Caco-2 (cell line): ENCODE measurements around the gene LDB3. TPM values are rescaled to one million over a fixed set of nuclear protein-coding genes. Genes with fewer than 3 reads are reported as not detected.

Source experiments
- BruUV-seq: library from RNA; stranded (reverse); fragments of 400-500 nt; replicated peaks from 2 replicates; lab custom pipeline; 2021; lab: Mats Ljungman, UMichigan
- CTCF ChIA-PET: fragments of 300-600 bp; sonication (Branson Sonifier 250); formaldehyde crosslinking; loops from one replicate; lab custom pipeline; 2022; ENCODE audit warnings: antibody characterized with exemption; lab: Charles Lee
- POLR2A ChIA-PET: fragments of 300-600 bp; sonication (Branson Sonifier 250); formaldehyde crosslinking; loops from one replicate; lab custom pipeline; 2022; ENCODE audit warnings: antibody characterized with exemption; lab: Charles Lee
- DNase-seq, 2 experiments: peaks; one replicate each; pipeline versions ENCODE4 v3.0.0 to v3.0.0-alpha.2; 2020 to 2022
- H3K27me3 ChIP-seq: replicated peaks from 2 replicates; pipeline ENCODE4 v1.6.0; 2011; ENCODE audit warnings: low read length; ENCODE audit not compliant: control insufficient read depth, insufficient read depth
- H3K36me3 ChIP-seq: 2 replicates; pipeline ENCODE4 v1.5.1; 2011; ENCODE audit warnings: low read length; ENCODE audit not compliant: control insufficient read depth, insufficient read depth
- H3K4me1 ChIP-seq: fragments of 250-450 bp; sonication (Bioruptor Pico); 2 replicates; pipeline ENCODE4 v1.5.1; 2020; ENCODE audit warnings: mild to moderate bottlenecking
- H3K4me3 ChIP-seq: 2 replicates; pipeline ENCODE4 v1.5.1; 2011; ENCODE audit warnings: low read depth, mild to moderate bottlenecking, control low read depth, low read length
- H3K9me3 ChIP-seq: fragments of 250-450 bp; sonication (Bioruptor Pico); 2 replicates; pipeline ENCODE4 v1.5.1; 2020; ENCODE audit warnings: mild to moderate bottlenecking, moderate library complexity
- H3K27ac Mint-ChIP-seq: one replicate; pipeline ENCODE4 v1.8.0; 2022; ENCODE audit warnings: mixed read lengths; ENCODE audit not compliant: unreplicated experiment
- H3K27me3 Mint-ChIP-seq: one replicate; pipeline ENCODE4 v1.8.0; 2022; ENCODE audit warnings: mixed read lengths; ENCODE audit not compliant: insufficient read depth, unreplicated experiment
- H3K36me3 Mint-ChIP-seq: one replicate; pipeline ENCODE4 v1.8.0; 2022; ENCODE audit warnings: mild to moderate bottlenecking, mixed read lengths; ENCODE audit not compliant: insufficient read depth, unreplicated experiment
- H3K4me1 Mint-ChIP-seq: one replicate; pipeline ENCODE4 v1.8.0; 2022; ENCODE audit warnings: low read depth, mixed read lengths; ENCODE audit not compliant: unreplicated experiment
- H3K4me3 Mint-ChIP-seq: one replicate; pipeline ENCODE4 v1.8.0; 2022; ENCODE audit warnings: mild to moderate bottlenecking, moderate library complexity, mixed read lengths; ENCODE audit not compliant: unreplicated experiment
- H3K9me3 Mint-ChIP-seq: one replicate; pipeline ENCODE4 v1.8.0; 2022; ENCODE audit warnings: mixed read lengths; ENCODE audit not compliant: unreplicated experiment
- intact Hi-C: fragments of 100-400 bp; cut with micrococcal nuclease; formaldehyde crosslinking; loops from one replicate; pipeline ENCODE4 v1.10.0; 2022; ENCODE audit not compliant: unreplicated experiment
- total RNA-seq: library from RNA; stranded (reverse); gene quantifications from 2 replicates; pipeline ENCODE4 v1.2.3, GENCODE V29; 2022
- TF ChIP-seq, protein P1 (sequence below), 2 experiments: fragments of 200-600 bp in 1 of 2; IDR thresholded peaks; 1 replicate in 1 of 2; 2 replicates in 1 of 2; pipeline versions ENCODE4 v1.5.1 to v1.8.0; 2011 to 2022; ENCODE audit warnings: antibody characterized with exemption in 1 of 2, control low read depth in 1 of 2, inconsistent platforms in 1 of 2, low read depth in 1 of 2, low read length in 1 of 2, mild to moderate bottlenecking in 1 of 2, moderate library complexity in 1 of 2; ENCODE audit not compliant: insufficient read depth in 1 of 2, severe bottlenecking in 1 of 2, unreplicated experiment in 1 of 2

LDB3 gene
- total RNA-seq, 1 experiment from 2014 or later = 0.09 TPM

DNA sequence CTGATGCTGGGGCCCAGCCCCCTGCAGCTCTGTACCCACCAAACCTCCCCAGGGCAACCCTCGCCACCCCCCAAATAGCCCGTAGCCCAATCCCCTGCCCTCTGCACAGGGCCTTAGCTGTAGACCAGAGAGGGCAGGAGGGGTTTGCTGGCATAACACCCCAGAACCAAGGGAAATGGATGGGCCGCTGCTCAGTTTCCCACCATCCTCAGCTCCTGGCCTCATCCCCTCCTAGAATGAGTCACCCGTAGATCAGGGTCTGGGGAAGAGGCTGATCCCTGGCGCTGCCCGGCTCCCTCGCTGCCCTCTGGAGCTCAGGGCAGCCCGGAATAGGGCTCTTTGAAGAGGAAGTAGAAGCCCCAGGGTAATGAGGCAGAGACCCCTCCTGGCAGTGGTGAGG lies 31.2 kb downstream of the LDB3 start:
- Histone ChIP-seq H3K27me3 (no peaks in the 10 kb centered on the region), H3K9me3 (no peaks in the 10 kb centered on the region), H3K4me3 (no peak overlapping the region), H3K4me1 (no peaks in the 10 kb centered on the region), H3K36me3 (no peaks in the 10 kb centered on the region)
- H3K9me3 Mint-ChIP-seq = no peaks in the 10 kb centered on the region
- no peaks in the 10 kb centered on the region for H3K36me3 Mint-ChIP-seq
- H3K4me1 Mint-ChIP-seq = no peaks in the 10 kb centered on the region
- H3K4me3 Mint-ChIP-seq = no peak overlapping the region
- intact Hi-C loops = no loop called here
- ChIA-PET CTCF (no interaction called here), POLR2A (no interaction called here)
- no peak overlapping the region for H3K27ac Mint-ChIP-seq
- H3K27me3 Mint-ChIP-seq = peaks cover 2% of the 10 kb centered on the region
- BruUV-seq = no TSS peak
- DNase-seq = no peak
- TF ChIP-seq, protein P1, sequence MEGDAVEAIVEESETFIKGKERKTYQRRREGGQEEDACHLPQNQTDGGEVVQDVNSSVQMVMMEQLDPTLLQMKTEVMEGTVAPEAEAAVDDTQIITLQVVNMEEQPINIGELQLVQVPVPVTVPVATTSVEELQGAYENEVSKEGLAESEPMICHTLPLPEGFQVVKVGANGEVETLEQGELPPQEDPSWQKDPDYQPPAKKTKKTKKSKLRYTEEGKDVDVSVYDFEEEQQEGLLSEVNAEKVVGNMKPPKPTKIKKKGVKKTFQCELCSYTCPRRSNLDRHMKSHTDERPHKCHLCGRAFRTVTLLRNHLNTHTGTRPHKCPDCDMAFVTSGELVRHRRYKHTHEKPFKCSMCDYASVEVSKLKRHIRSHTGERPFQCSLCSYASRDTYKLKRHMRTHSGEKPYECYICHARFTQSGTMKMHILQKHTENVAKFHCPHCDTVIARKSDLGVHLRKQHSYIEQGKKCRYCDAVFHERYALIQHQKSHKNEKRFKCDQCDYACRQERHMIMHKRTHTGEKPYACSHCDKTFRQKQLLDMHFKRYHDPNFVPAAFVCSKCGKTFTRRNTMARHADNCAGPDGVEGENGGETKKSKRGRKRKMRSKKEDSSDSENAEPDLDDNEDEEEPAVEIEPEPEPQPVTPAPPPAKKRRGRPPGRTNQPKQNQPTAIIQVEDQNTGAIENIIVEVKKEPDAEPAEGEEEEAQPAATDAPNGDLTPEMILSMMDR (IDR thresholded peaks at IDR 0.05; ENCODE audit: insufficient read depth in 1 of 2, low read depth in 1 of 2, low read length in 1 of 2, severe bottlenecking in 1 of 2, unreplicated experiment in 1 of 2) = no peak

DNA sequence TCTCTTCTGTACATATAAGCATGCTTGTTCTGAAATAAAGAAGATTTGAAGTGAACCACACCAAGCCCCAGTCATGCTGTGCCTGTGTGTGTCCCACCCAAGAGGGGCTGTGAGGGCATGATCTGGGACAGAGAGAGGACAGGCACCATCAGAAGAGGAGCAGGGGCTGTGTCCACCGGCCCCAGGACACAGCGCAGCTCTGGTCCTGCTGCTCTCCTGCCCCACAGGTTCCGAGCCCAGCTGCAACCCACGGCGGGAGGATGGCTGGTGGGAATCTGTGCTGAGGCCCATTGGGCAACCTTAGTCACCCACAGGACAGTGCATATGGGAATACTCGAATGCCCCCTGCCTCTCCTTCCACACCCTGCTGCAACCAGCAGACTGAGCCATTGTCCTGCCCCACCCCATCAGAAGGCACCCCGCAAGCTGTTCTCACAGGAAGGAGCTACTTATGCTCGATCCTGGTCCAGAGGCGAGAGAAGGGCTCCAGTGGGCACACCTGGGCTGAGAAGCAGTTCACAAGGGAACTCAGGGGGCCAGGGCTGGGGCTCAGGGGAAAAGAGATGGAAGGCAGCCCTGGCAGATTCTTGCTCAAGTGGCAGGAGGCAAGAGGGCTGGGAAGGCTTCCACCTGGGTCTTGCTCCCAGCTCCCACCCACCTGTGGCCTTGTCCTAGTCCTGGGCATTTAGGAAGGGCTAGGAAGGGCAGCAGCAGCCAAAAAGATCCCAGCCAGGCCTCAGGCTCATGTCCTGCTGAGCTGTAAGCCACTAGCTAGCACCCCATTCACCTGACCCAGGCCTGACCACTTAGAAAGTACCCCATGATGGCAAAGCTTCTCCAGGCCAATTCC lies 31.9 kb downstream of the LDB3 start:
- no peaks in the 10 kb centered on the region for H3K9me3 ChIP-seq
- Mint-ChIP-seq H3K27me3 (peaks cover 2% of the 10 kb centered on the region), H3K9me3 (no peaks in the 10 kb centered on the region), H3K4me1 (no peaks in the 10 kb centered on the region), H3K4me3 (no peak overlapping the region), H3K36me3 (no peaks in the 10 kb centered on the region), H3K27ac (no peak overlapping the region)
- H3K4me1 ChIP-seq = no peaks in the 10 kb centered on the region
- no peak overlapping the region for H3K4me3 ChIP-seq
- DNase-seq = no peak
- no peaks in the 10 kb centered on the region for H3K27me3 ChIP-seq
- H3K36me3 ChIP-seq = no peaks in the 10 kb centered on the region
- intact Hi-C loops = no loop called here
- CTCF ChIA-PET = no interaction called here
- TF ChIP-seq, protein P1 (IDR thresholded peaks at IDR 0.05; ENCODE audit: insufficient read depth in 1 of 2, low read depth in 1 of 2, low read length in 1 of 2, severe bottlenecking in 1 of 2, unreplicated experiment in 1 of 2) = no peak
- BruUV-seq = no TSS peak
- POLR2A ChIA-PET = interaction anchor here (0.5 kb wide), 1 partner anchor 11 kb away, joined by 3 read pairs; no protein-coding TSS in a partner anchor

DNA sequence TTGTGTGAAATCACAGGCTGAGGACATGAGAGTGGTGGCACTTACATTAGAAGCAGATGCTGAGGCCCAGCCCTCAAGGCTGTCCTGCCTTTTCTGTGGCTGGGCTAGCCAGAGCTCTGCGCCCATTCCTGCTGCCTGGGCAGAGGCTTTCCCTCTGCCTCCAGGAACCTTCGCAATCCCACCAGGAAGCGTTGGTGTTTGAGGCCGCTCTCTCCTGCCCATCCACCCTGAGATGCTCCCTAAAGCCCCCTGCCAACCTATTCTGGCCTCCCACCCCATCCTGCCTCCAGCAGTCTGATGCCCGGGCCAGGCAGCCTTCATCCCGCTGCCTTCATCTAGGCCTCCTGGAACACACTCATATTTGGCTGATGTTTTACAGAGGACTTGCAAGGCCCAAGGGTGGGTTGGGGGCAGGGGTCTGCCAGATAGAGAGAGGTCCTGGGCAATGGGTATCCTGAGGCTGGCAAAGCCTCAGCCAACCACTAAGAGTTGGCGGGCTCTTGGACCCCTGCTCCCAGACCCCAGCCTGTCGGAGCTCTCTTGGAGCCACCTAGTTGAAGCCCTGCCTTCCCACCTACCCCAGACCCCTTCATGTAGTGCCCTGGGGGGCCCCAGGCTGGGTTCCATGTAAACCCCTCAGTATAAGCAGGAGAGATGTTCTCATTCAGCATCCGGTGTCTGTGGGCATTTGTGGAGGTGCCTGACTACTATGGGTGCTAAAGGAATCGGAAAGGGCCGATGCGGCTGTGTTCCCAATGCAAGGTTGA lies 32.7 kb downstream of the LDB3 start:
- Histone ChIP-seq H3K4me1 (no peaks in the 10 kb centered on the region), H3K9me3 (no peaks in the 10 kb centered on the region), H3K4me3 (no peak overlapping the region), H3K36me3 (no peaks in the 10 kb centered on the region), H3K27me3 (no peaks in the 10 kb centered on the region)
- ChIA-PET POLR2A (interaction anchor here (0.5 kb wide), 1 partner anchor 11 kb away, joined by 3 read pairs; no protein-coding TSS in a partner anchor), CTCF (no interaction called here)
- Mint-ChIP-seq H3K4me1 (no peaks in the 10 kb centered on the region), H3K27ac (no peak overlapping the region), H3K27me3 (peaks cover 2% of the 10 kb centered on the region), H3K4me3 (no peak overlapping the region), H3K9me3 (no peaks in the 10 kb centered on the region), H3K36me3 (no peaks in the 10 kb centered on the region)
- no peak for DNase-seq
- TF ChIP-seq, protein P1 (IDR thresholded peaks at IDR 0.05; ENCODE audit: insufficient read depth in 1 of 2, low read depth in 1 of 2, low read length in 1 of 2, severe bottlenecking in 1 of 2, unreplicated experiment in 1 of 2) = no peak
- no TSS peak for BruUV-seq
- intact Hi-C loops = no loop called here
